HG02798 (cell line): ENCODE measurements around the gene SPRING1.
"Not testable (repeated sequence)": the region's sequence is repeated elsewhere in the genome, so short reads cannot be mapped to it uniquely, and the experiment has no call there.

ENCODE experiments used
- ATAC-seq: cut with Tn5 transposase; IDR thresholded peaks from one replicate; pipeline ENCODE4 v1.9.1; 2021; ENCODE audit warnings: mild to moderate bottlenecking; ENCODE audit not compliant: unreplicated experiment, poor library complexity

Gene SPRING1

GRCh38 chr12:116737774-116738657 lies at the start of gene SPRING1, which contains the start of gene RNFT2:
Gene SPRING1 (minus strand): TSS chr12:116738069. CDS start chr12:116737900, 169 bp downstream.
Gene RNFT2 (plus strand): TSS chr12:116738315. CDS start chr12:116740498, 2,183 bp downstream.
- ATAC-seq, result peak; percentile 98

DNA sequence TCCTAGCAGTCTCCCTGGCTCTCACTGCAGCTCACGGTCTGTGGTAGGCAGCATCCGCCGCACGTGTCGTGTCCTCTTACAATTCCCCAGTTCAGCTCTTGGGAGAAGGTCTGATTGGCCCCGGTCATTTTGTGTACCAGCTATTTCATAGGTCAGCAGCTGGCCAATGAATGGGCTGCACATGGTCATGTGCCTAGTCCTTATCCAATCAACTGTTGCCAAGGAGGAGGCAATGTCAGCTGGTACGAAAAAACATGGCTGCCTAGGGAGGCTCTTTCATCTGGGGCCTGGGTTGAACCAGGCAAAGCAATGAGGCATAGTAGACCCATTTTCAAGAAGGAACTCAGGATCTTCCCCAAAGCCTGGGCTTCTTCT lies 46.4 kb upstream of the SPRING1 start:
- no peak for ATAC-seq

- no peak for ATAC-seq
These were observed 45.8 kb upstream of the SPRING1 start for GRCh38 chr12:116783525-116784237.

GRCh38 chr12:116780942-116781341 lies 43.1 kb upstream of the SPRING1 start:
- ATAC-seq, result no peak

DNA sequence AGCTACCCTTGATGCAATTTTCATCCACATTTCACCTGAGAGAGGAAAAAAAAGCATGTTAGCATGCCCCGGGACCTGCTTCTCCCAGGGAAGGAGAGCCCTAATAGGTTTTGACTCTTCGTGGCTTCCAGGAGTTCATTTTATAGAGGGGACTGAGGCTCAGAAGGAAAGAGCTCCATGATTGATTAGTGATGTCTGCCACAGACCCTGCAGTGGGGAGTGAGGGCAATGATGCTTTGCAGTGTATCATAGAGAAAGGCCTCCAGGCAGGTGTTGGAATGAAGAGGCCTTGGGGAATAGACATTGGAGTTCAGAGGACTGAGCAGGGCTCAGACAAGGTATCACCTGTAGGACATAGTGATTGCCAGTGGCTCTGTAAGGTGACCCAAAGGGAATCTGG lies 41.7 kb upstream of the SPRING1 start:
- ATAC-seq, result no peak

DNA sequence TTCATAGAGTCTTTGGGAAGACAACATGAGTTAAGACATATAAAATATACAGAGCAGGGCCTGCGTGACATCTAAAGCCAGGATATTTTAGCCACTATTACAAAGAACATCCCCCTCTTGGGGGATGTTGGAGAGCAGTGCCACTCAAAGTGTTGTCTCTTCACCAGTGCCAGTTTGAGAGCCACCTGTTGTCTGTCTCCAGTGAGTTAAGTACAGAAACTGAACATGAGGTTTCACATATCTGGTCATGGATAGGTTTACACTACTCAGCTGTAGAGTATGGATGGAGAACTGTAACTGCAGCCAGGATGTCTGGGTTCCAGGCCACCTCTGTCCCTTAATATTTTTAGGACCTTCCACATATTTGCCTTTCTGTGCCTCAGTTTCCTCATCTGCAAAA lies 39.4 kb upstream of the SPRING1 start:
- ATAC-seq, result no peak

DNA sequence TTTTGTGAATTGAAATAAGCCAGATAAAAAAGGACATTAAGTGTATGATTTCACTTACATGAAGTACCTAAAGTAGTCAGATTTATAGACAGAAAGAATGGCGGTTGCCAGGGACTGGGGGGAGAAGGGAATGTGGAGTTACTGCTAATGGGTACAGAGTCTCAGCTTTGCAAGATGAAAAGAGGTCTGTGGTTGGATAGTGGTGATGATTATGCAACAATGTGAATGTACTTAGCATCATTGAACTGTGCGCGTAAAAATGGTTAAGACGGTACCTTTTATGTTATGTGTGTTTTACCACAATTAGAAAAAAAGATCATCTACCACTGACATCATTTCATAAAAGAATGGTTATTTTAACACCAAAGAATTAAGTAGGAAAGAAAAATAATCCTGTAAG lies 36.2 kb upstream of the SPRING1 start:
- no peak for ATAC-seq

GRCh38 chr12:116773276-116773731 lies 35.4 kb upstream of the SPRING1 start:
- no peak for ATAC-seq

DNA sequence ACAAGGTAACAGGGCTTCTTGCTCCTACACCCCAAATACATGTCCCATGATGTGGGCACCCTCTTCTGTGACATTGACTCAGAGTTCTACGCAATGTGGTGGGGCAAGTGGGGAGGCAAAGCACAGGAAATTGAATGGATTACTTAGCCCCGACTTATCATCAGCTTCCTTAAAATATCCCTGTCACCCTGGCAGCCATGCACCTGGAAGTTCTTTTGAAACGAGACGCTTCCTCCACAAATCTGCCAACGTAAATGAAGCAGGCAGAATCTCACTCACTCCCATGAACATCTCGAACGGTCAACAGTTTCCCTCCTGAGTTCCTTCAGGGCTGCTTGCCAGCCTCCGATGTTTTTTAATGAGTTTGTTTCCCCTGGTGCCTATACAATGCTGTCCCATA lies 33.8 kb upstream of the SPRING1 start:
- ATAC-seq, result no peak

GRCh38 chr12:116766746-116767145 lies 28.9 kb upstream of the SPRING1 start:
- ATAC-seq, result no peak

- ATAC-seq, result no peak
These were observed 28.4 kb upstream of the SPRING1 start for GRCh38 chr12:116766285-116766684.

DNA sequence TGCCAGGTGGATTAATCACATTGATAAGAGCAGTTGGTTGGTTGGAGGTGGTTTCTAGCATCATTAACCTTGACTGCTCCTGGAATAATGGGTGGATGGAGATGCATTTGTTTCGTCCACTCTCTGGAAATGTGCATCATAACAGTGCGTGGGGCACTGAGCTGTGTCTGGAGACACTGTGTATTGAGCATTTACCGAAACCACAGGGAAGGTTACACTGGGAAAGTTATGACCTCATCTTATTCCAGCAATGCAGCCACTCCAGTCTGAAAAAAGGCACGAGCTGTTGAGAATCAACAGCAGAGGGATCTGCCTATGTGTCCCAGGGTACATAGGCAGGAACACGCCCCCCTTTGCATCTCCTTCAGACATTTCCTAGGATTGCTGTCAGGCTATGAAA lies 27.4 kb upstream of the SPRING1 start:
- no peak for ATAC-seq

DNA sequence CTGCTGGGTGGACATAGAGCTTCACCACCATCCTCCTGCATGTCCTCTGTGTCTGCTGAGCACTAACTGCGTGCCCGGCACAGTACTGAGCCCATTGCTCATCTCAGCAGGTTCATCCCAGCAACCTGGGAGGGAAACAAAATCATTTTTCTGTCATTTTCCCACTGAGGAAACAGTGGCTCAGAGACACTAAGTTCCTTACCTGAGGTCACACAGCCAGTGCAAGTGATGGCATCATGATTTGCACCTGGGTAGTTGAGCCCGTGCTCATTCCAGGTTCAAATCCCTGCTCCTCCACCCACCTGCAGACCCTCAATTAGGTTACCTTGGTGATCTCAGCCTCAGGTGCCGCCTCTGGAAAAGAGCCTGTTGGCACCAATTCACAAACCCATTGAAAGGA lies 23.6 kb upstream of the SPRING1 start:
- no peak for ATAC-seq

- no peak for ATAC-seq
These were observed 22.8 kb upstream of the SPRING1 start for GRCh38 chr12:116760622-116761020.

DNA sequence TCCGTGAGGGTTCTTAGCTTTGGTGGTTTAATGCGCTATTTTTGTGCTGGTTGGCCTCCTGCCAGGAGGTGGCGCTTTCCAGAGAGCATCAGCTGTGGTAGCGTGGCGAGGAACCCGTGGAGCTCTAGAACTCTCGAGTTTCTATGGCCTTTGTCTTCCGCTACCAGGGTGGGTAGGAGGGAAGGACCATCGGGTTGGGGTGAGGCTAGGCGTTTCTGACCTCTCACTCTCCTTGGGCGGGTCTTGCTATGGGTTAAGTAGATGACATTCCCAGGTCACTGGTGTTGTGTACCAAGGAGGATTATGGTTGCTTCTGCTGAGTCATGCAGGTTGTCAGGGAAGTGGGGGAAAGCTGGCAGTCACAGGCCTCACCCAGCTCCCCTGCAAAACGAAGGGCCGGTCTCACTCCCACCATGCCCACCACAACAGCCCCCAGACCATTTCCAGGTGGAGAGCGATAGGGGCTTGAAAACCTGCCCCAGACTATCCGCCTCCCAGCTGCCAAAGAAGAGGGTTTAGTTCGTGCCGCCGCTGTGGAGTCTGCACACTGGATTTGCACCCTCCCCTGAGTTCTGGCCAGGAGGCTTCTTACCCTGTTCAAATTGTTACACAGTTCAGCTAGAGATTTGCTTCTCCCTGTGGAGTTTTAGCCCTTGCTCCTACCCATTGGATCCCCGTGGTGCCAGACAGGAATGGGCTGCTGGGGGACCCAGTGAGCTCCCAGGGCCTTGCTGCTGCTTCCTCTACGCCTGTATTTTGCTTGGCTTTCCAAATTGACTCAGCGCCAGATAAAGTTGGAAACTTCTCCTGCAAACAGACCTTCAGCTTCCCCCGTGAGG lies 22.1 kb upstream of the SPRING1 start:
- ATAC-seq, result no peak

DNA sequence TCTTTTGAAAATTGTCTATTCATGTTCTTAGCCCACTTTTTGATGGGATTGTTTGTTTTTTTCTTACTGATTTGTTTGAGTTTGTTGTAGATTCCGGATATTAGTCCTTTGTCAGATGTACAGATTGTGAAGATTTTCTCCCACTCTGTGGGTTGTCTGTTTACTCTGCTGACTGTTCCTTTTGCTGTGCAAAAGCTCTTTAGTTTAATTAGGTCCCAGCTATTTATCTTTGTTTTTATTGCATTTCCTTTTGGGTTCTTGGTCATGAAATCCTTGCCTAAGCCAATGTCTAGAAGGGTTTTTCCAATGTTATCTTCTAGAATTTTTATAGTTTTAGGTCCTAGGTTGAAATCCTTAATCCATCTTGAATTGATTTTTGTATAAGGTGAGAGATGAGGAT lies 16.9 kb upstream of the SPRING1 start:
- not testable (repeated sequence) for ATAC-seq

GRCh38 chr12:116754097-116754496 lies 16.2 kb upstream of the SPRING1 start:
- not testable (repeated sequence) for ATAC-seq

DNA sequence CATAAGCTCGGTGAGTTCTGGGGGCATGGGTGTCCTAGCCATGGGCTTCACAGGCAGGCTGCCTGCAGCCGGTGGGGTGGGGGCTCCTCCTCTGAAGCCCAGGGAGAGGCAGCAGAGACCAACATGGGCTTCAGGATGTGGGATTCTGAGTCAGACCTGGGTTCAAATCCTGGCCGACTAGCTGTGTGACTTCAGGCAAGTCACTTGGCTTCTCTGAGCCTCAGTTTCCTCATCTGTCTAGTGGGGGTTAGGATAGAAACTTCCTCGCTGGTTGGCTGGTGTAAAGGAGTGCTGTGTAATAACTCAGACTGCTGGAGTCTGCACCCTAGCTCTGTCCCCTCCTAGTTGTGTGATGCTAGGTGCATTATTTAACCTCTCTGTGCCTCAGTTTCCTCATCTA lies 12.4 kb upstream of the SPRING1 start:
- no peak for ATAC-seq

- no peak for ATAC-seq
These were observed 12.0 kb upstream of the SPRING1 start for GRCh38 chr12:116749884-116750283.

GRCh38 chr12:116745554-116745953 lies 7.7 kb upstream of the SPRING1 start:
- ATAC-seq, result no peak

- no peak for ATAC-seq
These were observed 6.9 kb upstream of the SPRING1 start for GRCh38 chr12:116744766-116745165.
